HG02973 (cell line): ENCODE measurements around the gene CDC42BPA.

Experiments
- ATAC-seq: cut with Tn5 transposase; IDR thresholded peaks from one replicate; pipeline ENCODE4 v1.9.1; 2021; ENCODE audit warnings: moderate library complexity; ENCODE audit not compliant: unreplicated experiment

Gene CDC42BPA

DNA sequence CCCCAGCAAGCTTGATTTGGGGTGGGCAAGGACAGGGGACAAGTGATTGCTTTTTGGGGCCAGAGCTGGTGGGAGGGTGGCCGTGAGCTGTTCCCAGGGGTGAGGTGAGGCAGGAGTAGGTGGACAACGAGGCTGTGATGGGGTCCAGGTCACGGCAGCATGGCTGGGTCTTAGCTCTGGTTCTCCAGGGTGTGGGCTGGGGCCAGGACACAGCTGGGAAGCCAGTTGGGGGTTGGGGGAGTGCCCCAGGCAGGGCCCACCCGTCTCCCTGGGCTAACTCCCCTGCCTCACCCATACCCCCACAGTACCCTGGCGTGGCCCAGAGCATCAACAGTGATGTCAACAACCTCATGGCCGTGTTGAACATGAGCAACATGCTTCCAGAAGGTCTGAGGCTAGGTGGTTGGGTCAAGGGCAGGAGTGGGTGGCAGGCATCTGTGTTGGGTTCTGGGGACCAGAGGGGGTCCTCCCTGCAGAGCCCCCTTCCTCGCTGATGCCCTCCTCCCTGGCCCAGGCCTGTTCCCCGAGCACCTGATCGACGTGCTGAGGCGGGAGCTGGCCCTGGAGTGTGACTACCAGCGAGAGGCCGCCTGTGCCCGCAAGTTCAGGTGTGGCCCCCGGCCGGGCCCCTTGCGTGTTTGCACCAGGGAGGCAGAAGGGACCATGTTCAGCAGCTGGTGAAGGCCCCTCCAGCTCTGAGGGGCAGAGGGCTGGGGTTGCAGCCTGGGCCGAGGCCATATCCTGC is 334.9 kb downstream of the CDC42BPA start:
- ATAC-seq: no peak

DNA sequence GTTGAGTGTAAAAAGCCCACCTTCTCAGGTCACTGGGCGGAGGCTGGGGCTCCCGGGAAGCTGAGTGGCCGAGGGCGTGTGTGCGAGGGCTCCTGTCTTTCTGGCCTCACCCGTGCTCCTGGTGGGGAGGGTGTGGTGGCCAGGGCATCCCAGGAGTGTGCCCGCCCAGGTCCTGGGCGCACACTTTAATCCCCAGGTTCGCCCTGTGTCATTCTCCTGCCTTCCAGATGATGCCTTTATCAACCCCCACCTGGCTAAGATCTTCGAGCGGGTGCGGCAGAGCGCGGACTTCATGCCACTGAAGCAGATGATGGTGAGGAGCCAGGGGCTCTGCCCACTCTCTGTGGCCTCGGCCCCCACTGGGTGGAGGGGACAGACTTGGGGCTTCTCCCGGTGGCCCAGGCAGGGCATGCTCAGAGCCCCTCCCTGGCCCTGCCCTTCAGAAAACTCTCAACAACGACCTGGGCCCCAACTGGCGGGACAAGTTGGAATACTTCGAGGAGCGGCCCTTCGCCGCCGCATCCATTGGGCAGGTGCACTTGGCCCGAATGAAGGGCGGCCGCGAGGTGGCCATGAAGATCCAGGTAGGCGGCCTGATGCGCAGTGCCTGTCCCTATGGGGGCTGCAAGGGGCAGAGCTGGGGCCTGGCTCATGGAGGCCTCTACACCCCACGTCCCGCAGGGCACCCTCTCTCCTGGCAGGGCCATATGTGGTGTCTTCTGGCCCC is 335.7 kb downstream of the CDC42BPA start:
- ATAC-seq: no peak

DNA sequence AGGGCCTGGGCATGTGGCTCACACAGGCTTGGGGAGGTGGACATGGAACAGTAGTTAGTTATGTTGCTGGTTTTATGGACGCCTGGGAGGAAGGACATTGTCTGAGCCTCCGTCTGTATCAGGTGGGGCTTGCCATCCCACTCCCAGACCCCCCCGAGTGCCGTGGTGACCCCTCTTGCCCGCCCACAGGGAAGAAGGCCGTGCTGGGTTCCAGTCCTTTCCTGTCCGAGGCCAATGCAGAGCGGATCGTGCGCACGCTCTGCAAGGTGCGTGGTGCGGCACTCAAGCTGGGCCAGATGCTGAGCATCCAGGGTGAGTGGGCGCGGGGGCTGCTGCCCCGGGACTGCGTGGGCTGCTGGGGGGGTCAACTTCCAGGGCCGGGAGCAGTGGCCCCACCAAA is 336.5 kb downstream of the CDC42BPA start:
- no peak for ATAC-seq

DNA sequence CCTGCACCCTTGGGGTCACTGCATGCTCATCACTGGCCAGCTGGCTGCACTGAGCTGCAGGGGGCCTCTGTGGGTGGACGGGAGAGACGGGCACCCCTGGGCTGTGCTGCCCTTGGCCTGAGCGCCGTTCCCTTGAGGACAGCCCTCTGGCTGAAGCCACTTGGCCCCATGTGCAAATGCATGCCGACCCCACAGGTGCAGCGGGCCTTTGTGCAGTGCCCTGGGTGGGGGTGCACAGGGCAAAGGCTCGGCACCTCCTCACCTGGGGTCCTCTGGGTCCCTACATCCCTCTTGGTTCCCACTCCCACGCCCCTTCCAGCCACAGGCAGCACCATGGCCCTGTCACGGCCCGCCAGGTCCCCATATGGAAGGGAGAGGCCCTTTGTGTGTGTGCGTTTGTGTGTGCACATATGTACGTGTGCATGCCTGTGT is 336.9 kb downstream of the CDC42BPA start:
- ATAC-seq: no peak

DNA sequence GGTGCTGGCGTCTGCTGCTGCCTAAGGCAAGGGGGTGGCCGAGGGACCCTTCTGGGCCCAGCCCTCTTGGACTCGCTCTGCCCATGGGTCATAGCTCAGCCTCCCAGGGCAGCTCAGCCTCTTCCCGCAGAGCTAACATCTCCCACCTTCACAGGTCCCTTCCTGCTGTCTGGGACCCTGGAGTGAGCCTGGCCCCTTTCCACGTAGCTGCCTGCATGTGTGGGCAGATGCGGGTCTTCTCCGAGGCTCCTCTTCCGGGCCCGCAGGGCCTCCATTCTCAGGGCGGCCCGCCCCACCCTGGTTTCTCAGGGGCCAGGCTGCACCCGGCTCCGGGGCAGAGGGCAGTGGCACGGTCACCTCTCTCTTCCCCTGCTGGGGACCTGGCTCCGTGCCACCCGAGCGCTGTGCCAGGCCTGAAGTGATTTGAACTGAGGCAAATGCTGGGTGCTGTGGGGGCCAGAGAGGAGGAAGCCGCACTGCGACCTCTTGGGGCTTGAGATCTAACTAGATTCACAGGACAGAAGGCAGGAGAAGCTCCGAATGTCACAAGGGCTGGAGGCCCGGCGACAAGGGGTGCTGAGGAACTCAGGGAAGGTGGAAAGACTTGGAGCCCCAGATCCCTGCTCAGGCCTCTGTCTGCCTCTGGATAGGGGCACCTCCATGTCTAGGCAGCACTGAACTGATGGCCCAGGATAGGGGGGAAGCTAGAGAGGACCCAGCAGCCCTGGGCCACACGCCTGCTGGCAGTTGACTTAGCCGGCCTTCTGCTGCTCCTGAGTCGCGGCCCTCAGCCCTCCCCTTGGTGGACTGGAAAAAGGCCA is 337.5 kb downstream of the CDC42BPA start:
- no peak for ATAC-seq

DNA sequence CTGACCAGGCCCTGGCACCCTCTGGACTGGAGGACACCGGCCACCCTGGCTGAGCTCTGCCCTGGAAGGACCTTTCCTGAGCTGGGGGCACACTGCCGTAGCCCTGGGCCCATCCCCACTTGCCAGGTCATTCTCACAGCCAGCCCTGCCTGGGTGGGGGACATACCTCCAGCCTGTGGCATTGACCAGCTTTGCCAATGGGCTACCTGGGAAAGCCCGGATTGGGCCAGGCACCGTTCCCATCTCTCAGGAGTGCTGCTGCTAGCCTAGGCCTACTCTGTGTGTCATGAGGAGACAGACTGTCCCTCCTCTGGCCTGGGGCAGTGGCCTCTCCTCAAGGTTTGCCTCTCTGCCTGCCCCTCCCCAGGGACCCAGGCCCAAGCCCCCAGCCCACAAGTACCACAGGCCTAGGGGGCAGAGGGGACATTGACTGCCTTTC is 338.2 kb downstream of the CDC42BPA start:
- ATAC-seq: no peak

DNA sequence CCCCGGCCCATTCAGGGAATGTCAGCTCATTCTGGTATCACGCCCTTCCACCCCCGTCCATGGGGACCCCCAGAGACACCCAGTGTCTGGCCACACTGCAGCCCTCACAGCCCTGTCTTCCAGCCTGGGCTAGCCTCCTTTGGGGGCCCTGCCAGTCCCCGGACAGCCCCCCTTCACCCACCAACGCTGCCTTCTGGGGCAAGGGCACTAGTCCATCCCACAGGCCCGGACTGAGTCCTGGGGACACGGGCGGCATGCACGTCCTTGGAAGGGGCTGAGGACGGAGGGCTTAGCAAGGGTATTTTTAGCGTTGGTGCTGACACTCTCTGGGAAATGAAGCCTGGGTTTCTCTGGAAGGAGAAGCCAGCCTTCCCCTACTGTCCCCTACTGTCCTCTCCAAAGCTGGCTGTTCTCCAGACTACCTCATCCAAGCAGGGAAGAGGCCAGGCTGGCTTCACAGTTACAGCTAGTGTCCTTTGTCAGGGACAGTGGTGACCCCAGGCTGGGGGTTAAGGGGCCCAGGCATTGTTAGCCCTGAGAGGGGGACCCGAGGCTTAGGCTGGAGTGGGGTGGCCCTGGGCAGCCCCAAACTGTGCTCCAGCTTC is 338.7 kb downstream of the CDC42BPA start:
- ATAC-seq: no peak

DNA sequence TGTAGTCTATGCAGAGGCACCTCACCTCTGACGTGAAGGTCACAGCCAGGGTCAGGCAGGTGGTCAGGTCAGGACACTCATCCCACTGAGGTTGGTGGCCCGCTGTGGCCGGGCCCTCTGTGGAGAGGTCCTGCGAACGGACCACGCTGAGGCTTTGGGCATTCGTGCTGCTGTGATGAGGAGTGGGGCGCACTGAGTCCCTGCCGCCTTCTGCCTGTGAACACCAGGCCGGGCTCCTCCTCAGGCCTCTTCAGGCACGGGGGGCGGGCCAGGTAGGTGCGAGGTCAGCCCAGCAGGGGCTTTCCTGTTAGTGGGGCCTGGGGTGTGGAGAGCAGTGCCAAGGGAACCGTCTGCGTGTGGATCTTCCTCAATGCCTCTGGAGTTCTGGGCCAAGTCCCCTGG is 339.2 kb downstream of the CDC42BPA start:
- no peak for ATAC-seq

DNA sequence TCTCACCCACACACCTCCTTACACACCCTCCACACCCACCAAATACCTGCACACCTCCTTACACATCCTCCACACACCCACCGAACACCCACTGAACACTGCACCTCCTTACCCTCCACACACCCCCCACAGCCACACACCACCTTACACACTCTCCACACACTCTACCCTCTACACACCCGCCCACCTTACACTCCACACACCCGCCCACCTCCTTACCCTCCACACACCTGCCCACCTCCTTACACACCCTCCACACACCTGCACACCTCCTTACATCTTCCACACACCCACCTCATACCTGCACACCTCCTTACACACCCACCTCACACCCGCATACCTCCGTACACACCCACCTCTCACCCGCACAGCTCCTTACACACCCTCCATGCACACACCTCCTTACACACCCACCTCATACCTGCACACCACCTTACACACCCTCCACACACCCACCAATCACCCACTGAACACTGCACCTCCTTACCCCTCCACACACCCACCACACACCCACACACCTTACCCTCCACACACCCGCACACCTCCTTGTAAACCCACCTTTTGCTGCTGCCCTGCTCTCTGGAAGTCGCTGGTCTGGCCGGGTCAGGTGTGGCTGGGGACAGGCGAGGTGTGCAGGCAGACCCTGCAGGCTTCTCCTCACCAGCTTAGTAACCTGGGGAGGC is 339.7 kb downstream of the CDC42BPA start:
- ATAC-seq: no peak

DNA sequence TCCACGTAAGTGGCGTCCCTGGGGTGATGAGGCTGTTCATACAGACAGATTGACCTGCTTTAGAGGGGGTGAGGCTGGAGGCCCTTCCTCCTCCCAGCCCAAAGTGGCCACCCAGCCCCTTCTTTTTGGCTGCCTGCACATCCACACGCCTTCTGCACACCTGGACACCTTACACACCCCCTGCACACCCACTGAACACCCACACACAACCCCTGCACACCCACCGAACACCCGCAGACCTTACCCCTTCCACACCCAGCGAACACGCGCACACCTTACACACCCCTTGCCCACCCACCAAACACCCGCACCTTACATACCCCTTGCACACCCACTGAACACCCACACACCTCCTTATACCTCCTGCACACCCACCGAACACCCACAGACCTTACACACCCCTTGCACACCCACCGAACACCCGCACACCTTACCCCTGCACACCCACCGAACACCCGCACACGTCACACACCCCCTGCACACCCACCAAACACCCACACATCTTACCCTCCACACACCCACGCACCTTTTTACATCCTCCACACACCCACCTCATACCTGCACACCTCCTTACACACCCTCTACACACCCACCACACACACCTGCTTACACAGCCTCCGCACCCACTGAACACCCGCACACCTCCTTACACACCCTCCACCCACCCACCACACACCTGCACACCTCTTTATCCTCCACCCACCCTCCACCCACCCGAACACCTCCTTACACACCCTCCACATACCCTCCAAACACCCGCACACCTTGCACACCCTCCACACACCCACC is 340.5 kb downstream of the CDC42BPA start:
- ATAC-seq: no peak

DNA sequence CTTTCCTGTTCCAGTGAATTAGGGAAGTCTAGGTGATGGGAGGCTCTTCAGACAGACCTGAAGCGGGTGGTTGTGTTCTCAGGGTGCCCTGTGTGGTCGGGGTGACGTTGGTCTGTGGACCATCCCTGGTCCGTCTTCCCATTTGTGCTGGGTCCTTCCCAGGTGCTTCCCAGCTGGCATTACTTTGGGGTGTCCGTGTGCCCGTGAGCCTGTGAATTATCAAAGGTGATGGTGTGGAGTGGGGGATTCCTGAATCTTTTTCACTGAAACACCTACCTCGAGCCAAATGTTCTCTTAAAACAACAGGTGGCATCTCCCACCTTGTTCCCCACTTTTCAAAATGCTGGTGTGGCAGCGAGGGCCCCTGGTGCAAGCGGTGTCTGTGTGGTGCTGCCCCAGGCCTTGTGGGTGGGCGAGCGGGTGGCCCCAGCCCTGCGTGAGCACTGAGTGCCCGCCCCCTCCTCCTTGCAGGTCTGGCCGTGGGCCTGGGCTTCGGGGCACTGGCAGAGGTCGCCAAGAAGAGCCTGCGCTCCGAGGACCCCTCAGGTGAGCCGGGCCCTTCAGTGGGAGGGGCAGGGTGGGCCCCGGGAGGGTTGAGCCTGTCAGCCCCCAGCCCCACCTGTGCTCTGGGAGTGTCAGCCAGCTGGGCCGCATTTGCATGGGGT is 341.2 kb downstream of the CDC42BPA start:
- ATAC-seq: no peak

DNA sequence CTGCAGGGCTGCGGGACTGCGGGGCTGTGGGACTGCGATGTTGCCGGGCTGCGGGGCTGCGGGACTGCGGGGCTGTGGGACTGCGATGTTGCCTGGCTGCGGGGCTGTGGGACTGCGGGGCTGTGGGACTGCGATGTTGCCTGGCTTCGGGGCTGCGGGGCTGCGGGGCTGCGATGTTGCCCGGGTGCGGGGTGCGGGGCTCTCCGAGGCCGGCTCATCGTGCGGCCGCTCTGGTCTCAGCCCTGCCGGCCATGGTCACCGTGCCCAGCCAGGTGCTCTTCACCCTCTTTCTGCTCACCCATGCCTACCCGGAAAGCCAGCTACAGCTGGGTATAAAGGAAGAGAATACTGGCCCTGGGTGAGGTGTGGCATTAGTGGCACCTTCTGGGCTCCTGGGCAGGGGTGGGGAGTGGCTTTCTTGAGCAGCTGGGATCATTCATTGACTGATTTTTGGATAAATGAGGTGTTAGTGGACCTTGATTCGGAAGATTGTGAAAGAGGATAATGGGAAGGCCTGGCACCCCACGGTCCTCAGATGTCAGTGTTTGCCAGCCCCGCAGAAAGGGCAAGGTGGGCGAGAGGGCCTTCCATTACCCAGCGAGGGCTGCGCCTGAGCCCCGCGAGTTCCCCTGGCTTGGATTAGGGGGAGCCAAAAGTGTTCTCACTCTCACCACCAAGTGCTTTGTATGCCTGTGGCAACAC is 341.9 kb downstream of the CDC42BPA start:
- no peak for ATAC-seq

DNA sequence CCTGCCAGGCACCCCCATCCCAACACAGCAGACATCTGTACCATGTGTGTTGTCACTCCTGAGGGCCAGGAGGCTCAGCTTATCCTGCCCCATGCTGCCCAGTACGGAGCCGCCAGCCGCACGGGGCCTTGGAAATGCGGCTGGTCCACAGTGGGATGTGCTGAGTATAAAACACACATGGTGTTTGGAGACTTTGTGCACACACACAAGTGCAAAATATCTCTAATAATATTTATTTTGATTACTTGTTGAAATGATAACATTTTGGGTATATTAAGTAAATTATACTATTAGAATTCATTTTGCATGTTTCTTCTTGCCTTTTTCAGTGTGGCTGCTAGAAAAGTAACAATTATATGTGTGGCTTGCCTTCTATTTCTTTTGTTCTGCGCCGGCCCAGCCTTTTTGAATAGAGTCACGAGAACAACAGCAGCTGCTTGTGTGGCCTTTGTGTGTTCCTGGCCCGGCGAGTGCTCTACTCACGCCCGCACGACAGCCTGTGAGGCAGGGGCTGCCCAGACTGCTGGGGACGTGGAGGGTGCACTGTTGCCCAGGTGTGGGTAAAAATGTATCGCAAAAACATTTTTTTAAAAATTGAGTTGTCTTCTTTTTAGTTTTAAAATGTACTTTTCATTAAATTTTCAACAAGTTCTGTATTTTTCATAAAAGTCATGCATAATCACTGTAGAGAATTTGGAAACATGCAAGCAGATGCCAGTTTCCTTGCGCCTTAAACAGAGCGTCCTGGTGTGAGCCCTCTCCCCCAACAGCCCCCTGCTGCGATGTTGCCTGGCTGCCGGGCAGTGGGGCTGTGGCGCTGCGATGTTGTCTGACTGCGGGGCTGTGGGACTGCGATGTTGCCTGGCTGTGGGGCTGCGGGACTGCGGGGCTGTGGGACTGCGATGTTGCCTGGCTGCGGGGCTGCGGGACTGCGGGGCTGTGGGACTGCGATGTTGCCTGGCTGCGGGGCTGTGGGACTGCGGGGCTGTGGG is 342.7 kb downstream of the CDC42BPA start:
- ATAC-seq: no peak

DNA sequence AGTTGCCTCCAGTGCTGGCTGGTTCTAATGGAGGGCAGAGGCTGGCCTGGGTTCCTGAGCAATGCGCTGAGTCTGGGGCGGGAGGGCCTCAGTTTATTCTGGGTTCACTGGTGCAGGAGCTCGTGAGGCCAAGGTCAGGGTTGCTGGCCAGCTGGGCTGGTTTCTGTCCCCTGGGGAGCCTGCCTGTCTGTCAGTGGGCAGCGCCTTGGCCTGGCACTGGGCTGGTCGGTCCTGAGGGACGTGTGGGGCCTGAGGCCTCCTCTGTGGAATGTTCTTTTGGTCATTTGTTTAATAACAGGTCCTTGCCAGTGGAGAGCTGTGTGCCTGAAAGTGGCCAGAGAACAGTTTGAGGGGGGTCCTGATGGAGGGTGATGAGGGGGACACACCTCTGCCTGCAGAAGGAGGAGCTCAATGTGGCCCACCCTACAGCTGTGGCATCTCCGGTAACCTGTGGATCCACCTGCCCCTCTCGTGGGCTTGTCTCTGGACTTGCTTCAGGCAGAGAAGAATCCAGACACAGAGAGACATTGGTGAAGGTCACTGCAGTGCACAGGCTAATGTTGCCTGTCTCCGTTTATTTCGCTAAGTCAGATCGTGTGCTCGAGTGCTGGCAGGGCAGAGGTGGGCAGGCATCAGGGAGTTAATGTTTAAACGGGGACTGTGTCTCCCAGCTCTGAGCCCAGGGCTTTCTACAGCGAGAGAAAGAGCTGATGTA is 343.6 kb downstream of the CDC42BPA start:
- ATAC-seq: no peak

DNA sequence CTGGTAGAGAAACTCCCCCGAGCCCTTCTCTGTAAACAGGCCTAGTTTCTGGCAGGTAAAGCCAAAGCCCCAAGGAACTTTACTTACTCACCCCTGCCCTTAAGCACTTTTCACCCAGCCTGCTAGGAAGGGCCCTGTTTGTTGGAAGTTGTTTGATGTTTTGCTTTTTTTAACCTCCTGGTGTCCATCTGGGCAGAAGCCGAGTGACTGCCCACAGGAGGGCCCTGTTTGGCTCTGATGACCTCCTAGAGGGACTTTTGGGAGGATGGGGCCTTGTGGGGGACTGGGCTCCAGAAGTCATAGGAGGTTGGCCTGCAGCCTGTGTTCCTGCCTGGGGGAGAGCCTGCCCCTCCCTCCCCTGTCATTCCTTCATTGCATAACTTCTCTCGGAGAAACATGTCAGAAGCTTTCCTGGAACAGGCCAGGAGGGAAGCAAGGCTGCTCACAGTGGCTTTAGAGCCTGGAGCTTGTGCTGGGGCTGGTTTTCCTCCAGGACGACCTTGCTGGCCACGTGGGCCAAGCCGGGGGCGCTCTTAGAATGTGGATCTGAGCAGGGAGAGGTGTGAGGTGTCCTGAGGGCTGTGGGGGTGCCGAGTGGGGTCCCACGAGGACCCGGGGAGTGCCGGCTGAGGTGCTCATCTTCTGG is 344.3 kb downstream of the CDC42BPA start:
- ATAC-seq: no peak

DNA sequence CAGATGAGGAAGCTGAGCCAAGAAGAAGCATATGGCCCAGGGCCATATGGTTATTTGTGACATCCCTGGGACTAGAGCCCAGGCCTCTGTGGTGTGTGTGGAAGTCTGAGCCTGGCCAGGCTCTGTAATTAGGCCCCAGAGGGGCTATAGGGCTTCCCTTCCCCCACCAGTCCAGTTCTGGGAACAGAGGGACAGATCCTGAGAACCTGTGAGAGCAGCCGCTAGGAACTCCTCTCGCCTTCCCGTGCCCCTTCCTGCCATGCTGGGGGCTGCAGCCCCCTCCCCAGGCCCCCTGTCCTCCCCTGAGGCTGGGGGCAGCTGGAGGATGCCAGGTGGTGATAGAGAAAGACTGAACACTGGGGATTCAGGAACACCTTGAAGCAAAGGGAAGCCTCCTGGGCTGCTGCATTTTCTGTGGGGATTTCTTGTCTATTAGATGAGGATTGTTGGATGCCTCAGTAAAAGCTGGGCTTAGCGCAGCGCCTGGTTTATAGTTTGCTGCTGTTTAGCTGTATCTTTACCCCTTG is 344.9 kb downstream of the CDC42BPA start:
- no peak for ATAC-seq
